ENCODE results near the gene RFX3.

DNA sequence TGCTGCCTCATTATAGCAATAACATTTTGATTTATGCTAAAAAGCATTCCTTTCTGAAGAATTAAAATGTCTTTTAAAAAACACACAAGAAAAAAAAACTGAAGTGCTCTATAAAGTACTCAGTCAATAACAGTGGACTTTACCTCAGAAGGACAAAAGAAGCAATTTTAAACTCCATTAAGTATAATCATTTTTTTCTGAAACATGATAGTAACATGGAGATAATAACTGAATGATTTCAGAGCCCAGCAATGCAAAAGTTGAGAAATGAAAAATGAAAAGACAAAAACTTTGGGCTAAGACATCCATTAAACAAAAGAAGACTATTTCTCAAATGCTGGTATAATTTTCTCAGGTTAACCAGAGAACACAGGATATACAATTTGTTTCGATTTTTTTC is 78.7 kb downstream of the RFX3 start:
- TF ChIP-seq NFIC (IDR thresholded peaks at IDR 0.05) (no peak), CREB1 (IDR thresholded peaks at IDR 0.05; ENCODE audit: low read depth) (no peak), TAF1 (IDR thresholded peaks at IDR 0.05; ENCODE audit: low read depth) (no peak), RAD21 (IDR thresholded peaks at IDR 0.05; ENCODE audit: low read depth) (no peak), FOXM1 (IDR thresholded peaks at IDR 0.05; ENCODE audit: borderline replicate concordance, low read depth) (no peak), TEAD4 (IDR thresholded peaks at IDR 0.05) (no peak), EP300 (IDR thresholded peaks at IDR 0.05; ENCODE audit: borderline replicate concordance) (no peak), CEBPB (IDR thresholded peaks at IDR 0.05) (no peak), YY1 (IDR thresholded peaks at IDR 0.05; ENCODE audit: low read depth) (no peak), EGR1 (IDR thresholded peaks at IDR 0.05) (no peak), ZBTB7A (IDR thresholded peaks at IDR 0.05; ENCODE audit: low read depth) (no peak)
- TF ChIP-seq, protein P1, sequence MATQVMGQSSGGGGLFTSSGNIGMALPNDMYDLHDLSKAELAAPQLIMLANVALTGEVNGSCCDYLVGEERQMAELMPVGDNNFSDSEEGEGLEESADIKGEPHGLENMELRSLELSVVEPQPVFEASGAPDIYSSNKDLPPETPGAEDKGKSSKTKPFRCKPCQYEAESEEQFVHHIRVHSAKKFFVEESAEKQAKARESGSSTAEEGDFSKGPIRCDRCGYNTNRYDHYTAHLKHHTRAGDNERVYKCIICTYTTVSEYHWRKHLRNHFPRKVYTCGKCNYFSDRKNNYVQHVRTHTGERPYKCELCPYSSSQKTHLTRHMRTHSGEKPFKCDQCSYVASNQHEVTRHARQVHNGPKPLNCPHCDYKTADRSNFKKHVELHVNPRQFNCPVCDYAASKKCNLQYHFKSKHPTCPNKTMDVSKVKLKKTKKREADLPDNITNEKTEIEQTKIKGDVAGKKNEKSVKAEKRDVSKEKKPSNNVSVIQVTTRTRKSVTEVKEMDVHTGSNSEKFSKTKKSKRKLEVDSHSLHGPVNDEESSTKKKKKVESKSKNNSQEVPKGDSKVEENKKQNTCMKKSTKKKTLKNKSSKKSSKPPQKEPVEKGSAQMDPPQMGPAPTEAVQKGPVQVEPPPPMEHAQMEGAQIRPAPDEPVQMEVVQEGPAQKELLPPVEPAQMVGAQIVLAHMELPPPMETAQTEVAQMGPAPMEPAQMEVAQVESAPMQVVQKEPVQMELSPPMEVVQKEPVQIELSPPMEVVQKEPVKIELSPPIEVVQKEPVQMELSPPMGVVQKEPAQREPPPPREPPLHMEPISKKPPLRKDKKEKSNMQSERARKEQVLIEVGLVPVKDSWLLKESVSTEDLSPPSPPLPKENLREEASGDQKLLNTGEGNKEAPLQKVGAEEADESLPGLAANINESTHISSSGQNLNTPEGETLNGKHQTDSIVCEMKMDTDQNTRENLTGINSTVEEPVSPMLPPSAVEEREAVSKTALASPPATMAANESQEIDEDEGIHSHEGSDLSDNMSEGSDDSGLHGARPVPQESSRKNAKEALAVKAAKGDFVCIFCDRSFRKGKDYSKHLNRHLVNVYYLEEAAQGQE (IDR thresholded peaks at IDR 0.05; ENCODE audit: low read depth): no peak
- TF ChIP-seq, protein P2, sequence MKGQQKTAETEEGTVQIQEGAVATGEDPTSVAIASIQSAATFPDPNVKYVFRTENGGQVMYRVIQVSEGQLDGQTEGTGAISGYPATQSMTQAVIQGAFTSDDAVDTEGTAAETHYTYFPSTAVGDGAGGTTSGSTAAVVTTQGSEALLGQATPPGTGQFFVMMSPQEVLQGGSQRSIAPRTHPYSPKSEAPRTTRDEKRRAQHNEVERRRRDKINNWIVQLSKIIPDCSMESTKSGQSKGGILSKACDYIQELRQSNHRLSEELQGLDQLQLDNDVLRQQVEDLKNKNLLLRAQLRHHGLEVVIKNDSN (IDR thresholded peaks at IDR 0.05): no peak
- TF ChIP-seq, protein P3, sequence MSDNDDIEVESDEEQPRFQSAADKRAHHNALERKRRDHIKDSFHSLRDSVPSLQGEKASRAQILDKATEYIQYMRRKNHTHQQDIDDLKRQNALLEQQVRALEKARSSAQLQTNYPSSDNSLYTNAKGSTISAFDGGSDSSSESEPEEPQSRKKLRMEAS (IDR thresholded peaks at IDR 0.05): no peak

Data from Ishikawa (cell line).